GM18868 (cell line): ENCODE results near the gene DTNBP1.

Experiments used
- ATAC-seq: cut with Tn5 transposase; IDR thresholded peaks from one replicate; pipeline ENCODE4 v1.9.1; 2021; ENCODE audit warnings: mild to moderate bottlenecking, moderate library complexity; ENCODE audit not compliant: unreplicated experiment

Gene DTNBP1

GRCh38 chr6:15489261-15489962 is 173.4 kb downstream of the DTNBP1 start:
- no peak for ATAC-seq

DNA sequence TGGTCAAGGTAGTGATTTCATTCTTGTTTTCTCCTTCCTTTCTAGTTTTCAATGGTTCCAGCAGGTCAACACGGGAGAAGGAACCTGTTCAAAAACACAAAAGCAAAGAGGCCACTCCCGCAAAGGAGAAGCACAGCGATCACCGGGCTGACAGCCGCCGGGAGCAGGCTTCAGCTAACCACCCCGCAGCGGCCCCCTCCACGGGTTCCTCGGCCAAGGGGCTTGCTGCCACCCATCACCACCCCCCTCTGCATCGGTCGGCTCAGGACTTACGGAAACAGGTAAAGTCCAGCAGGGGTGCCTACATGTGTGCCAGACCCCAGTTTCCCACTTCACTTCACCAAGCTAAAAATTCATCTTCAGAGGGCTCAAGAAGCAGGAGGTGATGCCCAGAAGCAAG is 175.6 kb downstream of the DTNBP1 start:
- ATAC-seq, result no peak

DNA sequence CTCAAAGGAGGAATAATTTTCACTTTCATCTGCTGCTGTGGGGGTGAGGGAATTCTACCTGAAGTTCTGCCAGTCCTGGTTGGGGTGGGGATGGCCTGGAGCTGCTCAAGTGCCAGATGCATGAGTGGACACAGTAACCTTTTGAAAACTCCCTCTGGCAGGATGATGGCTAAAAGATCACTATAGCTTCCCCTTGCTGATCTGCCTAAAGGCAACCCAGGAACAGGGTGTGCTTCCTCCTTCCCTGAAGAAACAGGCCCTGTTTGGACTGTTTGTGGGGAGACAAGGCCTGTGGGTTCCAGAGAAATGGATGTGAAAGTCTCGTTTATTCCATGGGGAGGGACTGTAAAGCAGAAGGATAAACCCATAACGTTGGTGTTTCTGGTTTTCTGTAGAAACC is 176.9 kb downstream of the DTNBP1 start:
- no peak for ATAC-seq

- ATAC-seq, result no peak
Observed at GRCh38 chr6:15484821-15485220, 178.0 kb downstream of the DTNBP1 start.

GRCh38 chr6:15484140-15484539 is 178.7 kb downstream of the DTNBP1 start:
- ATAC-seq, result no peak

GRCh38 chr6:15483060-15483459 is 179.8 kb downstream of the DTNBP1 start:
- no peak for ATAC-seq

- ATAC-seq, result peak; percentile 92
Observed at GRCh38 chr6:15481390-15482291, 181.2 kb downstream of the DTNBP1 start.

DNA sequence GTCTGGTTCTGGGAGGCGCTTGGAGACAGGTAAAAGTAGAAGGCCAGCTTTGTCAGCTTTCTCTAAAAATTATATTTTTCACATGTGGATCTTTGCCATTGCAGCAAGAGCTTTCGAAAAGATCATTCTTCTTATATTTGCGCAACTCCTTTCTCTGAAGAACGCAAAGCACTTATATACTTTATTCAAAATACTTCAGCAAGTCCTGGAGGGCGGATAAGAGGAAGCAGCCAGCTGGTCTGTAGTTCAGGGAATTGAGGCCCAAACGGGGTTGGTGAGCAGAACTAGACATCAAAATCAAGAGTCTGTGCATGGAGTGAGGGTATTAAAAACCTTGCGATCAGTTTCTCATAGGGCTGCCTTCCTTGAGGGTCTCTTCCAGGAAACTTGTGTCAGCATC is 182.3 kb downstream of the DTNBP1 start:
- ATAC-seq, result no peak

DNA sequence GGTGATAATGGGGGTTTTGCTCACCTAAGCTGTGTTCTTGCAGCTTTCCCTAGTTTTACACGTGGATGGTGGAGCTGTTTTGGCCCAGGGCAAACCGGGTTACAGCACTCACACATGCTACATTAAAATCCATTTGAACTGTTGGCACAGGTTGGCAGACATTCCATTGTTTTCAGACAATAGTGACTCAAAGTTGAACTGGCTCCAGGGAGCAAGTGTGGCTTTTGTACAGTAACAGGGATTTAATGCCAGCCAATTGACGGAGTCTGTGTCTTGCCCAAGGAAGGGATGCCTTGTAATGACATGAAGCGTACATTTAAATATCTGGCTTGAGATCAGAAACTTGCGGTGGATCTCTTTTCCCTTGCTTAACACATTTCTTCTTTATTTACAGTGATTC is 183.1 kb downstream of the DTNBP1 start:
- no peak for ATAC-seq

DNA sequence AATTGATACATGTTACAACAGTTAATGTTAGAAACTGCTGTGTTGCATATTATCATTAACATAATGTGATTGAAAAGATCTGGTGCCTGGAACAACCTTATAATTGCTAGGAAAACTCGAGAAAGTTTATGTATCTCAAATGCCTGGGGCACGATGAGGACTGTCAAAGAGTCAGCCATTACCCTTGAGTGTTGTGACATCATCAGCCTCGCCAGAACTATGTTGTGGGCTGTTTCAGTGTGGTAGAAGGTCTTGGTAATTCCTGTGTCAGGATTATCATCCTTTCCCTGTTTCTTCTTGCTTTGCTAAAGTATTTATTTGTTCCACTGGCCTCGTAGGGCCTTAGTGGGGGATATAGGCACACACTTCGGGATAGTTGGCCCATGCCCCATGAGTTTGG is 185.1 kb downstream of the DTNBP1 start:
- no peak for ATAC-seq

DNA sequence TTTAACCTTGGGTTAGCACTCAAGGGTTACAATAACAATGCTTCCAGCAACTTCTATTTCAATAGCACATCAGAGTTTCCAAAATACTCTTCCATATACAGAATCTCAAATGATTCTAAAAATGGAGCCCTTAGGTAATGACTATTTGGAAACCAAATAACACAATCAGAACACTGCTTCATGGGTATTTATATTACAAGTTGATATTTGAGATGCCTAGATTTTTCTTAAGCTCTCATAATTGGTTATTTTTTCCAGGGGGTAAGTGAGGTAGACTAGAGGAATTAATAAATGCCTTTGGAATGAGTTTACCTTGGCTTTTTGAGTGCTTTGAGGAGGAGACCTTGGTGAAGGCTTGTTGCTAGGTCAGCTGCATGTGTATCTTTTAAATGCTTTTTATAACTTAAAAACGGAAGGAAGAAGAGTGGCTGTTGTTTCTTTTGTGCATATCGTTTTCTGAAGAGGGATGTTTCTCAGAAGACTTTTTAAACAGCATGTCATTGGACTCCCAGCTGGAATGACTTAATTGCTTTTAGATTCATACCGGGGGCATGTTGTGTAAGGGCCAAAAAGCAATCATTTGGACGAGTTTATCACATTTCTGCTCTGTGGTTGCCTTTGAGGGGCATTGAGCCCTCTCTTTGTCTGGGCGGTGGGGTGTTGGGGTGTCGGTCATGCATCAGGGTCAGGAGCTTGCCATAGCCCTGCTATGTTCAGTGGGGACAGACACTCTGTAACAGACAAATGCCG is 186.0 kb downstream of the DTNBP1 start:
- ATAC-seq, result no peak

DNA sequence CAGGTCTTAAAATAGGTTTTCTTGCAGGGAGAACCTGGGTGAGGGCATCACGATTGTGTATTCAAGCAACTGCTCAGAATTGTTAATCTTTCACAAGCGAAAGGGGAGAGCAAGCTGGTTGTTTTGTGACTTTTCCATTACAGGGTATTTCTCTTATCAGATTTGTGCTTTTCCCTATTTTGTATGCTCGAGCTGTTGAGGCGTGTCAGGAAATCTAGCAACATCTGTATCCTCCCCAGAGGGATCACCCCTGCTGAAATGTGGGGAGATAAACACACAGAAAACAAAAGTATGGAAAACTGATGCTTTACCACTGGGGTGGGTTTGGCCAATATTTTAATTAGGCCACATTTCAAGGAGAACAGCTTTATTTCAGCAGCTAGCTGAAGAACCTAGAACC is 187.0 kb downstream of the DTNBP1 start:
- no peak for ATAC-seq

DNA sequence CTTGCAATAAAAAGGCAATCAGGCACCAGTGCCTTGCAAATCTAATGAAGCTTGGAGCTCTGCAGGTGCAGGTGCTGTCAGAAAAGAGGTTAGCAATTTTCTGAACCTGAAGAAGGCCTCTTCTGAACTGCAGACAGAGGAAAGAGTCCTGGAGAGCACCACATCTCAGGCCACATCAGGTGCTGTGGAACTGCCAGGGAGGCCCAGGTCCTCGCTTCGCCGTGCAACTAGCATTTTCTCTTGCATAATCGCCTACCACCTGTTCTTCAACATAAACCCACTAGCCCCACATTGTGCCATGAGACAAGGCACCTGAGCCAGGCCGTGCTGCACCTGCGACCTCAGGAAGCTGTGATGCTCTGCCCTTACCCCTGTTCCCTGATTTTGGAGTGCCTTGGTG is 187.6 kb downstream of the DTNBP1 start:
- no peak for ATAC-seq

DNA sequence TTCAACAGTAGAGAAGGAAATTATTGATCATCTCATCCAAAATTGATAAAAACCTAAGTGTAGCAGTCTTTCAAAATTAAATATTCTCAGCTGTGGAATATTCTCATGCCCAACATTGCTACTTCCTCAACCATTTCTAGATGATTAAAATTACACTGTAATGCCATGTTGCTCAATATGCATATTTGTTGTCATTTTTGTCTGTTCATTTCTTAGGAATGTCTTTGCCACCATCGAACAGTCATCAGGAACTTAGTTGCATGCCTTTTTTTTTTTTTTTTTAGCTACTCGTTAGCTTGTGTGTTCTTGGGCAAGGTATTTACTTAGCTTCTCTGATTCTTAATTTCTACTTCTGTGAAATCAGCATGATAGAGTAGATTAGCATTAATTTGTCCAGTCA is 188.6 kb downstream of the DTNBP1 start:
- no peak for ATAC-seq

DNA sequence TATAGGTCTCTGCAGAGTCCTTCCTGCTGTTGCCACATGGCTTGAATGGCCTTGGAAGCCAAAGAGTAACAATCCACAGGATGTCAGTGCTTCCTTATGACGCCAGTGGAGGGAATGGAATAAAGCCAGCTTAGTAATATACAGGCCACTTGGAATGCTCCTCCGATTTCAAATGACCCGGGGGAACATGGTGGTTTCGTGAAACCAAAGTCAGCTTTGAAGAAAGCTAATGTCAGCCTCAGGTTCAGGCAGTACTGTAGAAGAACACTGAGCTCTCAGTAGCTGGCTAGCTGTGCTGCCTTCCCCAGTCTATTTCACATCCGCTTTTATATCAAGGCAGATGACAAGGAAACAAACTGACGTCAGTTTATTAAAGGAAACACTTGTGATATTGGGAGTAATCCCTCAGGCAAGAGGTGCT is 189.1 kb downstream of the DTNBP1 start:
- no peak for ATAC-seq

GRCh38 chr6:15473174-15473573 is 189.7 kb downstream of the DTNBP1 start:
- ATAC-seq, result no peak
